Measurements from ENCODE around the gene REX1BD. TPM values are rescaled to one million over a fixed set of nuclear protein-coding genes. Genes with fewer than 3 reads are reported as not detected.
"Not testable (repeated sequence)": the region's sequence is repeated elsewhere in the genome, so short reads cannot be mapped to it uniquely, and the experiment has no call there.

REX1BD gene
- polyA plus RNA-seq (ENCODE audit: insufficient read length in 4 of 4) = 10 to 100 TPM; 17.4 to 50.8 (median 21.9) TPM

DNA sequence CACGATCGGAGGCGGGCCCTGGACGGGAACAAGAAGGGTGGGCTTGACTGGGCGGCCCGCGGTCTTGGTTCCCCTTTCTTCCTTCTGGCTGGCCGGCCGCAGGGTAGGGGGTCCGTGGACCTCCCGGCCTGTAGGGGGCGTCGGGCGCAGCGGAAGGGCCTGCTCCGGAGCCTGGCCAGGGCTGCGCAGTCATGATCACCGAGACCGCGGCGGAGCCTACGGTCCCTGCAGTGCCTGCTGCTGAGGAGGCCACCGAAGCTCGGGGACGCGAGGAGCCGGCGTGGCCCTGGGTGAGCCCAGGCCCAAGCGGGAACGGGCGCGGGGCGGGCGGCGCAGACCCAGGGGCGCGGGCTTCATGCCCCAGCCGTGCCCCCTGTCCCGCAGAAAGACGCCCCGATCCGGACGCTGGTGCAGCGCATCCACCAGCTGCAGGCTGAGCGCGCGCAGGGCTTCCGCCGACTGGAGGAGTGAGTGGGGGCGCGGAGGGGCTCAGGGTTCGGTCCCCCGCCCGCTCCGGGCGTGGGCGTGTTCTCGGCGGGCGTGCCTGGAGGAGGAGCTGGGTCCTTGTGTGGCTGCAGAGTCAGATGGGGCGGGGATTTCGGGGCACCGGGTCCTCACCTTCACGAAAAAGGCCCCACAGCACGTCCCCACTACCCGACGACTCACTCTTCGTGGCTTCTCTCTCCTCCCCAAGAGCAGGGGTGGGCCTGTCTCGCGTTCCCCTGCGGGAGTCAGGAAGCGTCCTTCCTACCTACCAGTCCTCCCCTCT is at the start of gene REX1BD:
Gene REX1BD, plus strand, starts transcription at position 188 of the 769 bp plus-strand sequence. Its CDS starts 4 bp downstream, at position 192.
- DNase-seq (ENCODE audit: low read depth in 4 of 4, low spot score in 3 of 4) = peak in 3 of 4 donors; percentile 56 to 79 (median 66)

GRCh38 chr19:18539372-18539771 is 49.2 kb upstream of the REX1BD start:
- no peak for DNase-seq (ENCODE audit: low read depth in 4 of 4, low spot score in 3 of 4)

DNA sequence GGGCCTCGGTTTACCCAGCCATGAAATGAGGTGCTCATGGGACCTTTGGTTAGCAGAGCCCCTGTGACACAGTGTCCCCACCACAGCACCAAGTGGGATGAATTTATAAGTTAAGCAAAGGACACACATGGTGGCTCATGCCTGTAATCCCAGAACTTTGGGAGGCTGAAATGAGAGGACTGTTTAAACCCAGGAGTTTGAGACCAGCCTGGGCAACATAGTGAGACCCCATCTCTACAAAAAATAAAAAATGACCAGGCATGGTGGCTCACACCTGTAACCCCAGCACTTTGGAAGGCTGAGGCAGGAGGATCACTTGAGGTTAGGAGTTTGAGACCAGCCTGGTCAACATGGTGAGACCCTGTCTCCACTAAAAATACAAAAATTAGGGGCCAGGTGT is 48.4 kb upstream of the REX1BD start:
- not testable (repeated sequence) for DNase-seq (ENCODE audit: low read depth in 4 of 4, low spot score in 3 of 4)

DNA sequence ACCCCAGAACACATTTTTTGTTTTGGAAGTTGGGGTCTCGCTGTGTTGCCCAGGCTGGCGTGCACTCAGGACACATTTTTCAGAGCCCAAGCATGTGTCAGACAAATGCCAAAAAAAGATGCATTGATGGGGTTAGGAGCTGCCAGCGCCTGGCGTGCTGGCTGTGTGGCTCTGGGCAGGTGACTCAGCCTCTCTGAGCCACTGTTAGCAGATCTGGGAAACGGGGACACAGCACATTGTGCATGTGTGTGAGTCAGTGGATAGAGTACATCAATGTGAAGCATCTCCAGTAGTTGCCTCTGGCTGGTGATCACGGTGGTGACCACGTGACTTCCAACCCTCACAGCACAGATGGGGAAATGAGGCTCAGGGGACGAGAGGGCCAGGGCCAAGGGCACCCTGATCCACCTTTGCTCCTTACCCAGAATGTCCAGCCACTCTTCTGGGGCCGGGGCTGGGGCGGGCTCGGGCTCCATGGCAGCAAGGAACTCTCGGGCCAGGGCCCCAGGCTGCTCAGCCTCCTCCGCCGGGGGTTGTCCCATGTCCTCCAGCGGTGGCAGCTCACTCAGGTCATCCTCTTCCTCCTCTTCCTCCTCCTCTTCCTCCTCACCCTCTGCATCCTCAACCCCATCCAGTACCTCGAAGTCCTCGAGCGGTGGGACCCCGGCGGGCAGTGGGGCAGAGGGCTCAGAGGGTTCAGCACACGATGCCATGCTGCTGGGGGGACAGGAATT is 47.2 kb upstream of the REX1BD start:
- no peak for DNase-seq (ENCODE audit: low read depth in 4 of 4, low spot score in 3 of 4)

DNA sequence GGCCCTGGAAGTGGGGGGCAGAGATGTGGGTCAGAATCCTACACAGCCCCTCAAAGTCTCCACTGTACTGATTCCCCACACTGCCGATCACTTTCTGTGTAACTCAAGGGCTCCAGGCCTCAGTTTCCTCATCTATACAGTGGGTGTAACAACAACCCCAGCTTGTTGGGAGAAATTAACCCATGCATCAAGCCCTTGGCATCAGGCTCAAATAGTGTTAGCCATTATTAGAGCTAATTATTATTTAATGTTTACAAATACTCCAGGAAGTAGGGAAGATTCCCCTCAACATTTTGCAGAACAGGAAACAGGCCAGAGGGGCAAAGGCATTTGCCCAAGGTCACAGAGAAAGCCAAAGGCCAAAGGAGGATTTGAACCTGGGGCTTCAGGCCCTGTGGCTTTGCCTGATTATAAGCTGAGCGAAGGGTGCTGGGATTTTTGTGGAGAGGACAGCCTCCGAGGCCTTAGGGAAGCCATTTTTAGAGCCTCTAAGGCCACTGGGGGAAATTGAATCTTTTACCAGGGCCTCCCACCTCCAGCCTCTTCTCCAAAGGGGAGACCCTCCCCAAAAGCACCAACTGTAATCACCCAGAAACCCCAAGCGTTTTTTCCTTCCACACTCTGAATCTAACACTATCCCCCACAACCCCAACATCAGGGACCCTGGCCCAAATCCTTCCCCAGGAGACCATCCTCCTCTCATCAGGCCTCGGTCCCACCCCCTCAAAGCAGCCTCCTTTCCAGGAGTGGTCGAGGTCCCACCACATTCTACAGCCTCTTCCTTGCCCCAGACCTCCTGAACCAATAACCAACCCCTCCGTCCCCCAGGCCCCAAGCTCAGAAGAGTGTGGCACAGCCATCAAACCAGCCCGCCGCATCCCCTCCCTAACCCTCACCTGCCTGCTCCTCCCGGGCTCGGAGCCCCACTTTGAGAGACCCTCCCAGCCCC is 46.3 kb upstream of the REX1BD start:
- no peak for DNase-seq (ENCODE audit: low read depth in 4 of 4, low spot score in 3 of 4)

DNA sequence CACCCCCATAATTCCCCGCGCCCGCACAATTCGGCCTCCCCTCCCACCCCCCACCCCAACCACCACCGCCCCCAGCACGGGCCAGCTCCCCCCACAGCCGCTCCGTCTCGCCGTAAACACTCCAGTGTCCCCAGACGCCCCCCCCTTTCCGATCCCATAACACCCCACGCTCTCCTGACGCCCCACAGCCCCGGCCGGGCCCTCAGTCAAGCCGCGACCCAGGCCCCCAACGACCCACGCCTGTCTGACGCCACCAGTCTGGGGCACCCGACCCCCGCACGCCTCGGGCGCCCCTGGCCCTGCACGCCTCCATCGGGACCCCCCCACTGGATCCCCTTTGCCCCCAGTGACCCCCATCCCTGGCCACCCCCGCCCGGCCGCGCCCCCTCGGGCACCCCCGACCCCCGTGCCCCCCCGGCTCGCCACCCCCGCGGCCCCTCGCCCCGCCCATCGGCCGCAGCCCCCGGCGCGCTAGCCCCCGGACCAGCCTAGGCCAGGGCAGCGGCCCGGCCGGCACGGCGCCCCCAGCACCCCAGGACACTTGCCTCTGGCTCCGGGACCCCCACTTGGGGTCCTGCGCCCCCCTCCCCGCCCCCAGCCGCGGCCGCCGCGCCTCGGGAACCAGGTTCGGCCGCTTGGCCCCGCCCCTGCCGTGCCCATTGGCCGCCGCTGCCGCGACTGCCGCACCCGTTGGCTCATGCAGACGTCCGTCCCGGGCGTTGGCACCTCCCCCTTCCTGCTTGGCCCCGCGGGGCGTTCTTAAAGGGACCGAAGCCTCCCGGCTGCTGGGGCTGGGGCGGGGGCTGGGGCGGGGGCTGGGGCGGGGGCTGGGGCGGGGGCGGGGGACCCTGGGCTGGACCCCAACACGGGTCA is 45.4 kb upstream of the REX1BD start, which contains the start of gene FKBP8:
Gene FKBP8, minus strand, starts transcription at position 633 of the 873 bp plus-strand sequence. CDS start 1,603 bp downstream, outside the sequence.
- DNase-seq (ENCODE audit: low read depth in 4 of 4, low spot score in 3 of 4) = peak; percentile 69 to 78 (median 75)

DNA sequence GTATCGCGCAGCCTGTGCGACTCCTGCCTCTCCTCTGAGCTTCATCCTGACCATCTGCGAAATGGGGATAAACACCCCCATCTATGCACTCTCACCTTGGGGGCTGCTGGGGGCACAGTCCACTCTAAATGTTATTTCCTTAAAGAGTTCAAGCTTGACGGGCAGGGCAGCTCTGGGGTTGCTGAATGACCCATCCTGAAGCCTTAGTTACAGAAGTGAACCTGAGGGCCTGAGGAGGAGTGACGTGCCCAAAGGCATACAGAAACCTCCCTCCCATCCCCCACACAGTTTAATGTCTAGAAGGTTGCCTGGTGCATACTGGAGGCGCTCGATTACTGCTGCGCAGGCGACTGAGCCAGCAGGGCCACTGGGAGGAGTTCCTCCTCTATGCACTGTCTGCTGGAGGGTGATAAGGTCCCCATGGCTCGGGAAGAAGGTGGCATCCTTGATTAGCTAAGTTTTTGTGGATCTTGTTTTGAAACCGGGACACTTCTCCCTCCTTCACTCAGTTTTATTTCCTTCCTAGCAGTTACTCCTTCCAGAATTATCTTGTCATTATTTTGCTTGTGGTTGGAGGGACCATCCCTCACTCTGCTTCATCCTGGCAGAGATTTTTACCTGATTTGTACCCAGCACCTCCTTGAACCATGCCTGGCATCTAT is 44.7 kb upstream of the REX1BD start:
- no peak for DNase-seq (ENCODE audit: low read depth in 4 of 4, low spot score in 3 of 4)

DNA sequence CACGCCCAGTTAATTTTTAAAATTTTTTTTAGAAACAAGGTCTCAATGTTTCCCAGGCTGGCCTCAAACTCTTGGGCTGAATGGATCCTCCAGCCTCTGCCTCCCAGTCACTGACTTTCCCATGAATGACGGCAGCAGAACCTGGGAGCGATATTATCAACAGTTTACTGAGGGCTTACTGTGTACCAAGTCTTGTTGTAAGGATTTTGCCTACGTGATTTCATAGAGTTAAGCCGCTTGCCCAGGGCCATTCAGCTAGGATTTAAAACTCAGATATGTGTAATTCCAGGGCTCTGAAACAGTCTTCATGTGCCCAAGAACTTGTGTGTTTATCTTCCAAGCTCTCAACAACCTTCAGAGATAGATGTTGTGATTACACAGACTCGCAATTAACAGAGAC is 37.0 kb upstream of the REX1BD start:
- no peak for DNase-seq (ENCODE audit: low read depth in 4 of 4, low spot score in 3 of 4)

- DNase-seq (ENCODE audit: low read depth in 4 of 4, low spot score in 3 of 4) = peak; percentile 80 to 92 (median 86)
Measured at GRCh38 chr19:18557411-18558201, 31.0 kb upstream of the REX1BD start, which contains the start of gene KXD1. TSS of gene KXD1 (plus strand) at chr19:18557870. CDS start at chr19:18562057, 4,187 bp downstream.

DNA sequence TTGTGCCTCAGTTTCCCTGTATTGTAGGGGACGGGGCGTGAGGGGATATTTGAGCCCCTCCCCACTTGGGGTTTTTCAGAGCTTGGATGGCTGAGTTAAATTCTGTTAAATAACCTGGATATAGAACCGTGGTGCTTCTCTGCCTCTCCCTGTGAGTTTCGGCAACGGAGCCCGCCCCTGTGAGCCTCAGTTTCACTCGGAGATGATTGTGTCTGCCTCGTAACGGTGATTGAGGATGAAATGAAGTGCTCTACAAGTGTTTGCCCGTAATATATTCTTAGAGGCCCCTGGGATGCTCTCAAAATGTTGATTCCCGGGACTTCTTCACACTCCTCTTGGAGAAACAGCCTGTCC is 30.4 kb upstream of the REX1BD start:
- DNase-seq (ENCODE audit: low read depth in 4 of 4, low spot score in 3 of 4) = no peak

DNA sequence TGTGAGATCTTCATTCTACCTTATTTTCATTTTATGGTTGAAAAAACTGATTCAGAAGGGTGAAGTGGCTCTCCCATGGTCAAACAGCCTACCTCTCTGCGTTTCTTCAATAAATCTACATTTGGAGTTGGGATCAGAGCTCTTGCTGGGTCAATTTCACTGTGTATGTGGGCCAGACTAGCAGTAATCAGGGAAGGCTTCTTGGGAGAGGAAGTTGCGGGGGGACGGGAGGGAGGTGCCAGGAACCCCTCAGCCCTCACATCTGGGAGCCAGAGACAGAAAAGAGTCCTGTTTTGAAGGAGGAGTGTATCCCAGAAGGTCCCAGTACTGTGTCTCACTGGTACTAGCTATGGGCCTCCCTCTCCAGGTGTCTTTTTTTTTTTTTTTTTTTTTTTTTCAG is 30.0 kb upstream of the REX1BD start:
- DNase-seq (ENCODE audit: low read depth in 4 of 4, low spot score in 3 of 4) = no peak

- DNase-seq (ENCODE audit: low read depth in 4 of 4, low spot score in 3 of 4) = no peak
Measured at GRCh38 chr19:18559685-18560084, 28.9 kb upstream of the REX1BD start.

DNA sequence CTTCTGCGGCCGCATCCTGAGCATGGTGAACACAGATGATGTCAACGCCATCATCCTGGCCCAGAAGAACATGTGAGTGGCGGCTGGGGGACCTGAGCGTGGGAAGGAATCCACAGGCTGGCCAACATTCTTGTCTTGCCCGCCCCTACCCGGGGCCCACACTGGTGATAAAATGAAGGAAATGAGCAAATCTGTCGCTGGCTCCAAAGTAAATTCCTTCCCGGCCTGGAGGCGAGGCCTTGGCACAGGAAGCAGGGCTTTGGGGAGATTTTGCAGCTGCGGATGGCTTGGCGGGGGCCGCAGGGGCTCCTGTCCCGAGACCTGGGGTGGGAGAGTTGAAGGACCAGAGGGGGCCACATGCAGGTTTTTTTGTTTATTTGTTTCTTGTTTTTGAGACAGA is 26.5 kb upstream of the REX1BD start:
- DNase-seq (ENCODE audit: low read depth in 4 of 4, low spot score in 3 of 4) = no peak

- DNase-seq (ENCODE audit: low read depth in 4 of 4, low spot score in 3 of 4) = no peak
Measured at GRCh38 chr19:18566953-18567352, 21.6 kb upstream of the REX1BD start.

- no peak for DNase-seq (ENCODE audit: low read depth in 4 of 4, low spot score in 3 of 4)
Measured at GRCh38 chr19:18568367-18568766, 20.2 kb upstream of the REX1BD start.

DNA sequence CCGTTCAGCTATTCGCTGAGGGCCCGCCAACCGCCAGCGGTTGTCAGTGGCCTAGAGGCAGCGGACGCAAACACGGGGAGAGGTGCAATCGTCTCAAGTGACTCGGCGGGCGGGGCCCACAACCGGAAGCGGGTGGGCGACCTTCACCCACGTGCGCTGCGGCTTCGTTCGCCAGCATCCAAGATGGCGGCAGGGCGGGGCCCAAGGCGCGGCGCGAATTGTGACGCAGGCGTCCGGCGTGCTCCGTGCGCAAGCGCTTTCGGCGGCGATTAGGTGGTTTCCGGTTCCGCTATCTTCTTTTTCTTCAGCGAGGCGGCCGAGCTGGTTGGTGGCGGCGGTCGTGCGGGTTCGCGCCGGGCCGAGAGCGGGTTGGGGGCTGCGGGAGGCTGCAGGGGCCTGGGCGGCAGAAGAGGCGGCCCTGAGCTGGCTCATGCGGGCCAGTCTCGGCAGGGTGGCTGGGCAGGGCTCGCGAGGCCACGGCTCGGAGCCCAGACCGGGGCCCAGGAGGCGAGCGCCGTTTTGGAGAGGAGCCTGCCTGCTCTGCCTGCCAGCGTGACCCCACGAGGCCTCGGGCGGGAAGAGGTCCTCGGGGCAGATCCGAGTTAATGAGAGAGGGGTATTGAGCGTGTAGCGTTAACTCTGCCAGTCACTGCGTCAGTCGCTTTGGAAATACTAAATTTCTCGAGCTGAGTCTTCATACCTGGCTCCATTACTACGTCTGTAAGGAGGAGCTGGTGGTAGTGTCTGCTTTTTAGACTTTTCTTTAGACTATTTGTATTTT is 16.8 kb upstream of the REX1BD start, which contains the start of gene UBA52:
Gene UBA52, plus strand, starts transcription at position 294 of the 781 bp plus-strand sequence. CDS start 1,444 bp downstream, outside the sequence.
- peak; percentile 91 to 93 (median 92) for DNase-seq (ENCODE audit: low read depth in 4 of 4, low spot score in 3 of 4)

DNA sequence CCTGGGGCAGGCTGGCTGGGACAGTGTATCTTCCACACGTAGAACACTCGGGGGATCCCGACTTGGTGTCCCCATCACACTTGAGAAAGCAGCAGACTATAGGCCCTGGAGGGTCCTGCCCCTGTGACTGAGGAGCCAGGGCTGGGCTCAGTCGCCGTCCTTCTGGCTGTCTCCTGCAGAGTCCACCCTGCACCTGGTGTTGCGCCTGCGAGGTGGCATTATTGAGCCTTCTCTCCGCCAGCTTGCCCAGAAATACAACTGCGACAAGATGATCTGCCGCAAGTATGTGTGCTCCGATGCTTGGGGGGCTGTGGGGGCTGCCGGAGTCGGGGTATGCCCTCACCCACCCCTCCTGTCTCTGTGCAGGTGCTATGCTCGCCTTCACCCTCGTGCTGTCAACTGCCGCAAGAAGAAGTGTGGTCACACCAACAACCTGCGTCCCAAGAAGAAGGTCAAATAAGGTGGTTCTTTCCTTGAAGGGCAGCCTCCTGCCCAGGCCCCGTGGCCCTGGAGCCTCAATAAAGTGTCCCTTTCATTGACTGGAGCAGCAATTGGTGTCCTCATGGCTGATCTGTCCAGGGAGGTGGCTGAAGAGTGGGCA is 13.8 kb upstream of the REX1BD start:
- no peak for DNase-seq (ENCODE audit: low read depth in 4 of 4, low spot score in 3 of 4)
